BLaER1 treated with 17β-estradiol and CSF1 and Interleukin-3, amounts not matched to agents 10 nM and 100 nM (cell line): Measurements from ENCODE around the gene C5orf34.
"Not testable (repeated sequence)": the region's sequence is repeated elsewhere in the genome, so short reads cannot be mapped to it uniquely, and the experiment has no call there.

Experiments
- H3K27ac ChIP-seq, 11 experiments: shearing (Covaris generic); formaldehyde crosslinking; 2 replicates each; pipeline ENCODE4 v1.8.1; 2022
- H3K27me3 ChIP-seq, 11 experiments: shearing (Covaris generic); formaldehyde crosslinking; 2 replicates each; pipeline ENCODE4 v1.8.1; 2022
- H3K36me3 ChIP-seq, 11 experiments: shearing (Covaris generic); formaldehyde crosslinking; 2 replicates each; pipeline ENCODE4 v1.8.1; 2022
- H3K4me1 ChIP-seq, 10 experiments: shearing (Covaris generic); formaldehyde crosslinking; 2 replicates each; pipeline ENCODE4 v1.8.1; 2022
- H3K4me2 ChIP-seq, 11 experiments: shearing (Covaris generic); formaldehyde crosslinking; 2 replicates each; pipeline ENCODE4 v1.8.1; 2022
- H3K4me3 ChIP-seq, 10 experiments: shearing (Covaris generic); formaldehyde crosslinking; 2 replicates each; pipeline ENCODE4 v1.8.1; 2022
- H3K9ac ChIP-seq, 11 experiments: shearing (Covaris generic); formaldehyde crosslinking; 2 replicates each; pipeline ENCODE4 v1.8.1; 2022
- H3K9me3 ChIP-seq, 11 experiments: shearing (Covaris generic); formaldehyde crosslinking; replicated peaks in 1 of 11; 2 replicates each; pipeline ENCODE4 v1.8.1; 2022
- H4K20me1 ChIP-seq, 11 experiments: shearing (Covaris generic); formaldehyde crosslinking; 2 replicates each; pipeline ENCODE4 v1.8.1; 2022
- Cebpa-rat ChIP-seq, 11 experiments: shearing (Covaris generic); IDR thresholded peaks; 2 replicates each; pipeline ENCODE4 v1.8.1; 2022

The C5orf34 gene

GRCh38 chr5:43469671-43470391, 45.1 kb downstream of the C5orf34 start:
- Histone ChIP-seq H3K4me3 (no peak overlapping the region), H3K9ac (no peak overlapping the region), H3K4me1 (no peaks in the 10 kb centered on the region), H3K9me3 (peaks cover 52 to 80% (median 64%) of the 10 kb centered on the region in 11 experiments), H3K27me3 (no peaks in the 10 kb centered on the region), H3K36me3 (peaks cover 44 to 69% (median 58%) of the 10 kb centered on the region in 11 experiments), H4K20me1 (no peaks in the 10 kb centered on the region), H3K27ac (no peak overlapping the region), H3K4me2 (no peak overlapping the region)
- no peak for TF ChIP-seq Cebpa-rat (IDR thresholded peaks at IDR 0.05)

- Histone ChIP-seq H3K9me3 (peaks cover 57 to 75% (median 58%) of the 10 kb centered on the region in 11 experiments), H3K4me3 (no peak overlapping the region), H3K9ac (no peak overlapping the region), H3K27me3 (no peaks in the 10 kb centered on the region), H3K36me3 (peaks cover 36 to 59% (median 52%) of the 10 kb centered on the region in 11 experiments), H4K20me1 (no peaks in the 10 kb centered on the region), H3K27ac (no peak overlapping the region), H3K4me2 (no peak overlapping the region), H3K4me1 (no peaks in the 10 kb centered on the region)
- TF ChIP-seq Cebpa-rat (IDR thresholded peaks at IDR 0.05): no peak
These were observed 47.8 kb downstream of the C5orf34 start for GRCh38 chr5:43467100-43467499.

- Histone ChIP-seq H3K36me3 (peaks cover 43 to 61% (median 54%) of the 10 kb centered on the region in 11 experiments), H3K9me3 (peaks cover 57 to 75% (median 61%) of the 10 kb centered on the region in 11 experiments)
- not testable (repeated sequence) for H3K4me1 ChIP-seq, H3K4me2 ChIP-seq, H3K9ac ChIP-seq, H3K4me3 ChIP-seq, H3K27me3 ChIP-seq, H3K27ac ChIP-seq, H4K20me1 ChIP-seq
These were observed 49.5 kb downstream of the C5orf34 start for GRCh38 chr5:43465455-43465854.

- Histone ChIP-seq H3K4me3 (no peak overlapping the region), H3K27ac (no peak overlapping the region), H3K4me2 (no peak overlapping the region), H3K9ac (no peak overlapping the region), H3K4me1 (no peaks in the 10 kb centered on the region), H3K9me3 (peaks cover 59 to 75% (median 66%) of the 10 kb centered on the region in 11 experiments), H3K36me3 (peaks cover 39 to 65% (median 53%) of the 10 kb centered on the region in 11 experiments), H4K20me1 (no peaks in the 10 kb centered on the region), H3K27me3 (no peaks in the 10 kb centered on the region)
- TF ChIP-seq Cebpa-rat (IDR thresholded peaks at IDR 0.05): no peak
These were observed 53.9 kb downstream of the C5orf34 start for GRCh38 chr5:43461066-43461465.

GRCh38 chr5:43456556-43456955, 58.4 kb downstream of the C5orf34 start:
- Histone ChIP-seq H3K27me3 (no peaks in the 10 kb centered on the region), H3K36me3 (peaks cover 42 to 93% (median 53%) of the 10 kb centered on the region in 11 experiments), H3K4me3 (no peak overlapping the region), H3K4me2 (no peak overlapping the region), H3K4me1 (no peaks in the 10 kb centered on the region), H3K9me3 (peaks cover 45 to 54% (median 50%) of the 10 kb centered on the region in 11 experiments), H3K9ac (no peak overlapping the region), H4K20me1 (no peaks in the 10 kb centered on the region), H3K27ac (no peak overlapping the region)
- TF ChIP-seq Cebpa-rat (IDR thresholded peaks at IDR 0.05): no peak

GRCh38 chr5:43441575-43441974, 73.4 kb downstream of the C5orf34 start:
- not testable (repeated sequence) for H3K27me3 ChIP-seq, H3K27ac ChIP-seq, H3K4me2 ChIP-seq, H3K9ac ChIP-seq, H3K4me3 ChIP-seq, H4K20me1 ChIP-seq
- Histone ChIP-seq H3K4me1 (peaks cover 0 to 12% (median 0%) of the 10 kb centered on the region in 10 experiments; a peak in 6 of 20 replicates), H3K9me3 (peaks cover 14 to 45% (median 31%) of the 10 kb centered on the region in 11 experiments; a peak in 21 of 22 replicates), H3K36me3 (peaks cover 14 to 34% (median 24%) of the 10 kb centered on the region in 11 experiments; a peak in 20 of 22 replicates)

GRCh38 chr5:43437062-43437660, 77.8 kb downstream of the C5orf34 start:
- Histone ChIP-seq H3K4me1 (peaks cover 0 to 21% (median 7%) of the 10 kb centered on the region in 10 experiments; a peak in 10 of 20 replicates), H4K20me1 (no peaks in the 10 kb centered on the region), H3K36me3 (no peaks in the 10 kb centered on the region), H3K9me3 (peaks cover 0 to 25% (median 10%) of the 10 kb centered on the region in 11 experiments; a peak in 13 of 22 replicates), H3K27me3 (no peaks in the 10 kb centered on the region), H3K9ac (no peak overlapping the region), H3K4me2 (no peak overlapping the region), H3K4me3 (no peak overlapping the region), H3K27ac (no peak overlapping the region)
- no peak for TF ChIP-seq Cebpa-rat (IDR thresholded peaks at IDR 0.05)
